GM21381 (cell line): ENCODE data around the gene HSP90AB1.

Experiments
- ATAC-seq: cut with Tn5 transposase; IDR thresholded peaks from one replicate; pipeline ENCODE4 v1.9.1; 2021; ENCODE audit warnings: mild to moderate bottlenecking, moderate library complexity; ENCODE audit not compliant: unreplicated experiment

Gene HSP90AB1

DNA sequence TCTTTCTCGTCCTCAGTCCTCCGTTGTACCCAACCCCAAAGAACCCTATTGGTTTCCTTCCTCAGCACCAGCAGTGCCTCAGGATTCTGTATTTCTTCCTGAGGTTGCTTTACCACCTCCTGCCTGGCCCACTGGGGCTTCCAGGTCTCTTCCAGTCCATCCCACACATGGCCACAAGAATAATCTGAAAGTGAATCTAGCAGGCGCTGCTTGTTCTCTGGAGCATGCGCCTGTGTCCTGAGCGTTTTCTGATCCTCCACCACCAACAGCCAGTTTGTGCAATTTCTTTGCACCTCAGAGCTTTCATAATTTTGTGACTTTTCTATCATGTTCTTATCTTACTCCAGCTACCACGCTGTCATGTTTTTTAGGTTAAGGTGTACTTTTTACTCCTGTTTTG, 11.6 kb upstream of the HSP90AB1 start:
- ATAC-seq, result no peak

DNA sequence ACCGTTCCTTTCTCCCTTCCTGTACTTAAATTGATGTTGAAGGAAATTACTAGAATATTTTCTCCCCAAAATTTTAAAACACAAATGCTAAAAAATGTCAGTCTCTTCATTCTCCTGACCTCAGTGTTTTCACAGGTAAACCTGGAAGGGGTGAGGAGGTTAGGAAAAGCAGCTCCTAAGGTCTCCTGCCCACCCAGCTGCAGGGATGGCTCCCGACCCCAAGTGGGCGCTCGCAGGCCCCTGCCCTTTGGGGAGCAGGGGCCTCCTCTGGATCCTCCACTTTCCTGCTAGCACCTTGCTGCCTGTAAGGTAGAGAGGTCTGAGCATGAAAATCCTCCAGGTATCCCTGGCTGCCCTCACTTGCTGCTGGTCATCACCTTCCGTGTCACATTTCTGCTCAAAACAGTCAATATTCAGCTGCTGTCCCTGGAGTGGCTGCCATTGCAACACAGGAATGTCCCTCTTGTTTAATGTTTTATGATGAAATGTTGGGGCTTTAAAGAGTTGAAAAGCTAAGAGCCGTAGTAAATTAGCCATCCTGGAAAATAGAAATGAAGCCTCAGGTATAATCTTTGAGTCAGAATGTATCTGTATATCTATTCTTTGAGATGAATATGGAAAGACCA, 10.9 kb upstream of the HSP90AB1 start:
- ATAC-seq, result no peak

DNA sequence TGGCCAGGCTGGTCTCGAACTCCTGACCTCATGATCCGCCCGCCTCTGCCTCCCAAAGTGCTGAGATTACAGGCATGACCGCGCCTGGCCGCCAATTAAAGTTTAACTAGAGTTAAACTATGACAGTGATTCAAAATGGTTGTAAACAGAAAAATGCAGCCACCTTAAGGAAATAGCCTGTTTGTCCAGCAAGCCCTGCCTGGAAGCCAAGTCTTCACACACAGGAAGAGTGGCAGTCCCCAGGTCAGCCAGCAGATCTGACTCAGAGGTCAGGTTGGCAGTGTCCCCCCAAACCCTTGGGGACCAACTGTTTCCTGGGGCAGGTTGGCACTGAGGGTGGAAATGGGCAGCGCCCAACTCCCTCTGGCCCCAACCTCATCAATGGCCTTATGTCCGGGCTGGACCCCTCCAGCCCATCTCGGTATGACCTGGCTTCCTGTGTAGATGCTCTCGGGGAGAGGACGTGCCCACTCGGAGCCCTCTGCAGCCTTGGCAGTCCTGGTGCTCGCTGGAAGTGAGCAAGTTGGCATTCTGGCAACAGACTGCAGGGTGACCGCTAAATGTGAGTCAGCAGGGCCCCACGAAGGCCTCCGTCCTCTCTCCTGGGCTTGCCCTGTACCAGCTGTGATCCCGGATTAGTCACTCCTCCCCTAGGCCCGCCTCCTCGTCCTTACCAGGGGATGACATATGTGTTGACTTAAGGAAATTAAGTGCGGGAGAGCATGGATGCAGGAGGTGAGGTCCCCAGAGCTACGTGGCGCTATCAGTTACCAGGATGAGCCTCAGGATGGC, 9.7 kb upstream of the HSP90AB1 start:
- ATAC-seq, result peak; percentile 56

DNA sequence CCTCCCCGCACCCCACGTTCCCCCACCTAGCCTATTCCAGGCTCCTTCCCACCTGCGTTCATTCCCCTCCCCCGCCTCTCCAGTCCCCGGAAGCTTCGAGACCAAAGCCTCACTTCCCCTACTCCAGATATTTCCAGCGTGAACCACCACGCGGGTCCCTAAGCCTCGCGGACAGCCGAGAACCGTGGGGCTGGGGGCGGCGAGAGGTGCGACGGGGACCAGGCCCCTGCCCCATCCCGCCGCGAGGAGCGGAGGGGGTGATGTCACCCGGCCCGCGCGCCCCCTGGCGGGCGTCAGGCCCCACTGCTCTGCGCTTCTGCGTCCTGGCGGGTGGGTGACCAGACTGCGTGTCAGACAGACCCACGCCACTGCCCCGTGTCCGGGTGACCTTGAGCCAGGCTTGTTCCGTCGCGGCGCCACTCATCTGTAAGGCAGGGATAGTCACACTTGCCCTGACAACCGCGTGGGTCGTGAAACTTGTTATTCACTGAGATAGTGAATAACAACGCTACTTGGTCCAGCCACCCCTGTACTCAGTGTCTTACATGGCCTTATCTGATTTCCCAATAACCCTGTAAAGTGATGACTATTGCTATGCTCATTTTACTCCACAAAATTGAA, 9.0 kb upstream of the HSP90AB1 start:
- ATAC-seq, result peak; percentile 90

DNA sequence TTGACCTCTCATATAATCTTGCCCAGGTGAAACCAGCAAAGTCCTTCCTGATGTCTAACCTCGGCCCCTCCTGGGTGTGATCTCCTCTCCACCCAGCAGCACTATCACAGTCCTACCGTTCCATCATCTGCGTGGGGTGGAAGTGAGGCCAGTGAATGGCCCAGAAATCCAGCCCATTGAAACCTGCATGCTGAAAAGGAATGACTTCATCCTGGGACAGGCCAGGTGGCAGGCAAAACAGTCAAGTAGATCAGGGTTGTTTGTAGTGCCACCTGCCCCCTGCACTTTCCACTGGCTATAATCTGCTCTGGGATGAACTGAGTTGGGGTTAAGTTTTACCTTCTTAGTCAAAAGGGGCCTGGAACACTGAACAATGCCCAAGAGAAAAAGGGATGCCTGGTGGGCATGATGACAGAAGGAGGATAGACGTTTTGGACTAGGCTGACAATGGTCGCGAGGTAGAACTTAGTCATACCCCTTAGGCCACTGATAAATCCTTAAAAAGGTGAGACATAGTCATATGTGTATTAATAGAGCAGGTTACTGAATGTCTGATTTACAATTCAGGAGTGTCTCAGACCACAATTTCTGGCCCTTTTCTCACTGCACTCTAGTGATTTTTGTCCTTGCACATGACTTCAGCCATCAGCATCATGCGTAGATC, 8.1 kb upstream of the HSP90AB1 start:
- ATAC-seq, result no peak

DNA sequence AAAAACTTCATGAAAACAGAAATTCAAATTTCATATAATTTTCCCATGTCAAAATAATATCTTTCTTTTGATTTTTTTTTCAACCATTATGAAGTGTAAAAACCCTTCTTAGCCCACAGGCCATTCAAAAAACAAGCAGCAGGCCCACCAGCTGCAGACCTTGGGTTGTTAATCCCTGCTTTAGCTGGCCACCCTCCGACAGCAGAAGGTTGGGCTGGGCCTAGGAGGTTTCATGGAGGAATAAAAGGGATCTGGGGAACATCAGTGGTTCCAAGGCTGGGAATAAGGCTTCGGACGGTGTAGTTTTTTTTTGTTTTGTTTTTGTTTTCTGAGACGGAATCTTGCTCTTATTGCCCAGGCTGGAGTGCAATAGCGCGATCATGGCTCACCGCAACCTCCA, 3.6 kb upstream of the HSP90AB1 start:
- ATAC-seq, result no peak

DNA sequence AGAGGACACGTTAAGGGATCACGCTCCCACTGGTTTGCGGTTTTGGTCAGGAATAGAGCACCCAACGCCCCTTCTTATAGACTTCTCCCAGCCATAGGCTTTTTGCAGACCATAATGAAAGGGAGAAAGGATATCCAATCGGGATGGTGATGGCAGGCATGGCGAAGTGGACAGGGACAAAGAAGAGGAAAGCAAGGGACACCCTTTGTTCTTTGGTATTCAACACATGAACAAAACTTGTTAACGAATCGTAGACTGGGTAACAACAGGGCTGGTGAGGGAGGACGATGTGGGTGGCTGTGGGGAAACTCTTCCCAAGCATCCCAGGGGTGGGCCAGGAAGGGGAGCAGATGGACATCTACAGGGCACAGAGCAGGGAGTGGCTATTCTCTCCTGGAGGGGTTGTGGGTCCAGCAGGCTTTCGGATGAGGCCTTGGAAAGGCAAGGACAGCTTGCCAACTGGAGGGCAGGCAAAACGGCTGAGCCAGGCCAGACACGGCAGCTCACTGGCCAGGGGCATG, 1.4 kb upstream of the HSP90AB1 start:
- ATAC-seq, result no peak

DNA sequence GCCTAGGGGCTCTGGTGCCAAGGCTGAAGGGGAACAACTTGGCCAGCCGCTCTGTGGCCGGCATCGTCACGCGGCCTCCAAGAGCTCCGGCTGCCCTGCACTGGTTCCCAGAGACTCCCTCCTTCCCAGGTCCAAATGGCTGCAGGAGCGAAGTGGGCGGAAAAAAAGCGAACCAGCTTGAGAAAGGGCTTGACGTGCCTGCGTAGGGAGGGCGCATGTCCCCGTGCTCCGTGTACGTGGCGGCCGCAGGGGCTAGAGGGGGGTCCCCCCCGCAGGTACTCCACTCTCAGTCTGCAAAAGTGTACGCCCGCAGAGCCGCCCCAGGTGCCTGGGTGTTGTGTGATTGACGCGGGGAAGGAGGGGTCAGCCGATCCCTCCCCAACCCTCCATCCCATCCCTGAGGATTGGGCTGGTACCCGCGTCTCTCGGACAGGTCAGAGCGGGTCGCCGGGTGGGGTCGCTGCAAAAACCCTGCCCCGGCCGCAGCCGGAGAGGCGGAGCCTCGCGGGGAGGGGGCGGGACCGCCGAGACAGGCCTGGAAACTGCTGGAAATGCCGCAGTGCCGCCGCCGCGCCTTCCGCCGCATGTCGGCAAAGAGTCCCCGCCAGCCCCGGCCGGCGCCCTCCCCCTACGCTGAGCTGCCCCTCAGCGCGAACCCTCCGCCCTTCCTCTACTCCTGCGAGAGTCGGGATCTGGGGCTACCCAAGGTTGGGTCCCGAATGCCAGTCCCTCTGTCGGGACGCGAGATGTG, 814 bp upstream of the HSP90AB1 start:
- peak; percentile 53 for ATAC-seq

DNA sequence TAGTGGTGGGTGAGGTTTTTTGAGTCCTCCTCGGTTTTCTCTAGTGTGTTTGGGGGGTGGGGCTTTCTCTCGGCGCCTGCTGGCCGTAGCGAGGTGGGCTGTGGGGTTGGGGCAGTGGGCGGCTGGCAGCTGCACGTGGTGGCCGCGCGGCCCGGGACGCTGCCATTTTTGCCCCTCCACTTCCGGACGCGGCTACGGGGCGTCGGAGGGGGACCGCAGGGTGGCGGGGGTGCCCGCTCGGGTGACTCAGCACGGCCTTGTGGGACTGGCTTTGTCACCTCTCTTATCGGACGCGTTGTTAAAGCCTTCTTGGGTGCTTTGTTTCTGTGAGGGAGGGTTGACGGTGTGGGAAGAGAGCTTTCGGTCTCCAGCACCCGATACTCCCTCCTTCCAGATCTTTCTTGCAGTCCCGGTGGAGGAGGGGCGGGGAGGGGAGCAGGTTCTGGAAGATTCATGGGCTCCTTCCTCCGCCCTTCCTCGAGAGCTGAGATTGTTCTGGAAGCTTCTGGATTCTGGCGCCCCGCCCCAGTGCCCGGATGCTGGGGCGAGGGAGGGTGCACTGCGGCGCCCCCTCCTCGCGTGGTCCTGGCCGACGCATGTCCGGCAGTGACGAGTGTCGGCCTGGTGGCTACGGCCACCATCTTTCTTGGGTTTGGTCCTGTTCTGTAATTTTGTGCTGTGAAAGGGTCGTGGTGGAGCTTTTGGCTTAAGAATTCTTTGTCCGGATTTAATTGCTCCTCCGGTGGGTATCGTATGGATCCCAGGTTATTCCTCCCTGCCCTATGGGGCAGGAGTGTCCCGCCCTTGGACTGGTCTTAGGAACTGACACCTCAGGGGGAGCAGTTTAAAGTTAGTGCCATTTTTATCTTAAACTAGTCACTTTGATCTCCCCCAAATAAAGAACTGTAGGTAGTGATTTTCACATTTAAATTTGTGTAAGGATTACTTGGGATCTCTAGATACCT, 719 bp downstream of the HSP90AB1 start:
- peak; percentile 27 for ATAC-seq

DNA sequence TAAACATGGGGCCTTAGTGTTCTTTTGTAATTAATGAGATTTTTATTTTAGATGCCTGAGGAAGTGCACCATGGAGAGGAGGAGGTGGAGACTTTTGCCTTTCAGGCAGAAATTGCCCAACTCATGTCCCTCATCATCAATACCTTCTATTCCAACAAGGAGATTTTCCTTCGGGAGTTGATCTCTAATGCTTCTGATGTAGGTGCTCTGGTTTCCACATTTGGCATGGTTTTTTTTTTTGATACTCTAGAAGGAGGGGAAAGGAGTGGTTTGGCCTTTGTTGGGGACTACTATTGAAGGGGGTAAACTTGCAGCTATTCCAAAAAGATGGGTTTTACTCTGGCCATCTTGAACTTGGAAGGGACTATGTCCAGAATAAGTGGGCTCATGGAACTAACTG, 1.7 kb downstream of the HSP90AB1 start:
- ATAC-seq, result no peak

DNA sequence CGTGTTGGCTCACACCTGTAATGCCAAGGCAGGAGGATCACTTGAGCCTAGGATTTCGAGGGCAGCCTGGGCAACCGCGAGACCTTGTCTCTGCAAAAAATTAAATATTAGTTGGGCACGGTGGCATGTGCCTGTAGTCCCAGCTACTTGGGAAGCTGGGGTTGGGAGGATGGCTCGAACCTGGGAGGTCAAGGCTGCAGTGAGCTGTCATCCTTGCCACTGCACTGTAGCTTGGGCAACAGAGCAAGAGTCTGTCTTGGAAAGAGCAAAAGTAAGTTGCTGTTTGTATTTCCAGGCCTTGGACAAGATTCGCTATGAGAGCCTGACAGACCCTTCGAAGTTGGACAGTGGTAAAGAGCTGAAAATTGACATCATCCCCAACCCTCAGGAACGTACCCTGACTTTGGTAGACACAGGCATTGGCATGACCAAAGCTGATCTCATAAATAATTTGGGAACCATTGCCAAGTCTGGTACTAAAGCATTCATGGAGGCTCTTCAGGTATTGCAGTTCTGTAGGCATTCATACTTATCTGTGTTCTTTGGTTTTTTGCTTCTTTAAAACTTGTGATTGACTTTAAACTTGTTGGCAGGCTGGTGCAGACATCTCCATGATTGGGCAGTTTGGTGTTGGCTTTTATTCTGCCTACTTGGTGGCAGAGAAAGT, 2.3 kb downstream of the HSP90AB1 start:
- no peak for ATAC-seq

DNA sequence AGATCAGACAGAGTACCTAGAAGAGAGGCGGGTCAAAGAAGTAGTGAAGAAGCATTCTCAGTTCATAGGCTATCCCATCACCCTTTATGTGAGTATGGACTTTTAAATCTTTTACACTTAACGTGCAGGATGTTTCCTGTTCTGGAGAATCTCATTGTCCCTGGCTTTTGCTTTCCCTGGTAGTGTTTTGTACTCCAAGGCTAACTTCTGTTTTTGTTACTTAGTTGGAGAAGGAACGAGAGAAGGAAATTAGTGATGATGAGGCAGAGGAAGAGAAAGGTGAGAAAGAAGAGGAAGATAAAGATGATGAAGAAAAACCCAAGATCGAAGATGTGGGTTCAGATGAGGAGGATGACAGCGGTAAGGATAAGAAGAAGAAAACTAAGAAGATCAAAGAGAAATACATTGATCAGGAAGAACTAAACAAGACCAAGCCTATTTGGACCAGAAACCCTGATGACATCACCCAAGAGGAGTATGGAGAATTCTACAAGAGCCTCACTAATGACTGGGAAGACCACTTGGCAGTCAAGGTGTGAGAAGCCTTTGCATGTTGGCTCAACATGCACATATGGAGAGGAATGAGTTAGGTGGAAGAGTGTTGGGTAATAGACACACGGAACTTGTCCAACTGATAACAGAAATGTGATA, 3.3 kb downstream of the HSP90AB1 start:
- no peak for ATAC-seq

DNA sequence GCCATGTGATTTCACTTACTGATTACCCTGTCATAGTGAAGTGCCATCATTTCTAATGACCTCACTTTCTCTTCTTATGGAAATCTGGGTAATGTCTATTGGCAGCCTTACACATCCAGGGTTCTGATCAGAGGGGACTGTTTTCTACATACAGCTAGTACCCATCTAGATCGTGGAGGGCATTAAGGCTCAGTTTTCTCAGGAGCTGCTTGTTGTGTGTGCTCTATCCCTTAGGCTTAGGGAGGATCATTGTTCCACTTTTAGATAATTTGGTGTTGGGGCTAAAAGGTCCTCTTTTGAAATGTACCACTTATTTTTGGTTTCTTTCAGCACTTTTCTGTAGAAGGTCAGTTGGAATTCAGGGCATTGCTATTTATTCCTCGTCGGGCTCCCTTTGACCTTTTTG, 3.8 kb downstream of the HSP90AB1 start:
- no peak for ATAC-seq

DNA sequence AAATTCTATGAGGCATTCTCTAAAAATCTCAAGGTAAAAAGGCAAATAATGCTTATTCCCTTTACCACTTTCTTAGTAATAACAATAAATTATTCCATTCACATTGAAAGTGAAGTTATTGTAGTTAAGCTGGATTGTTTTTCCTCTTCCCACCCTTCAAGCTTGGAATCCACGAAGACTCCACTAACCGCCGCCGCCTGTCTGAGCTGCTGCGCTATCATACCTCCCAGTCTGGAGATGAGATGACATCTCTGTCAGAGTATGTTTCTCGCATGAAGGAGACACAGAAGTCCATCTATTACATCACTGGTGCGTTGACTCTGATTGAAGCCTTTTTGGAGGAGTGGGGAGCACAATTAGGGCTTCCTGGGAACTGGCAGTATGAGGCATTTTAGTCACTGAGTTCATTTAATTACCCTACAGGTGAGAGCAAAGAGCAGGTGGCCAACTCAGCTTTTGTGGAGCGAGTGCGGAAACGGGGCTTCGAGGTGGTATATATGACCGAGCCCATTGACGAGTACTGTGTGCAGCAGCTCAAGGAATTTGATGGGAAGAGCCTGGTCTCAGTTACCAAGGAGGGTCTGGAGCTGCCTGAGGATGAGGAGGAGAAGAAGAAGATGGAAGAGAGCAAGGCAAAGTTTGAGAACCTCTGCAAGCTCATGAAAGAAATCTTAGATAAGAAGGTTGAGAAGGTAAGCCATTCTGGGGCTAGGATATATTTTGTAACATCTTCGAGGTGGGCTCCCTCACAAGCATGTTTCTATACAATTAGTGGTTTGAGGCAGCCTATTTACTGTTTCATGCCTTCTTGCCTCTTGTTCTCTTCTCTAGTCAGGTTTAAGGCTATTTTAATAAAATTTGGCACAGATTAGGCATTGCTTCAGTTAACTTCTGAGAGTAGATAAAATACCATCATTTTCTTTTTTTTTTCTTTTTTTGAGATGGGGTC, 4.9 kb downstream of the HSP90AB1 start:
- no peak for ATAC-seq

DNA sequence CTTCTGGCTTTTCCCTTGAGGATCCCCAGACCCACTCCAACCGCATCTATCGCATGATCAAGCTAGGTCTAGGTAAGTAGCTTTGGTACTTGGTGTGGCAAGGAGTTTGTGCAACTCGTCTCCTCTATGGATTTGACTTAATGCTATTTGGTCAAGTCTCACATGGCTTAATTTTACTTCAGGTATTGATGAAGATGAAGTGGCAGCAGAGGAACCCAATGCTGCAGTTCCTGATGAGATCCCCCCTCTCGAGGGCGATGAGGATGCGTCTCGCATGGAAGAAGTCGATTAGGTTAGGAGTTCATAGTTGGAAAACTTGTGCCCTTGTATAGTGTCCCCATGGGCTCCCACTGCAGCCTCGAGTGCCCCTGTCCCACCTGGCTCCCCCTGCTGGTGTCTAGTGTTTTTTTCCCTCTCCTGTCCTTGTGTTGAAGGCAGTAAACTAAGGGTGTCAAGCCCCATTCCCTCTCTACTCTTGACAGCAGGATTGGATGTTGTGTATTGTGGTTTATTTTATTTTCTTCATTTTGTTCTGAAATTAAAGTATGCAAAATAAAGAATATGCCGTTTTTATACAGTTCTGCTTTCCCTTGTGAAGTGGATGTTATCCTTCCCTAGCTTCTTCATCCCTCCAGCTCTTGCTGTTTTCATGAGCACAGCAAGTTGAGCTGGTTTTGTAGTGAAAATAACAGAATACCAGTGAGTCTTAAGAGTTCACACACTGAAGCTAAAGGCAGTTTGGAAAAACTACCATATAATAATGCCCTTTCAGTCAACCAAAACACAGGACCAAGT, 6.6 kb downstream of the HSP90AB1 start:
- ATAC-seq, result no peak
